Activated gamma-delta T cell treated with Interleukin-2 at 50 U/mL for 16 hours (primary cell): Measurements from ENCODE around the gene PCDHGB3.
"Not testable (repeated sequence)": the region's sequence is repeated elsewhere in the genome, so short reads cannot be mapped to it uniquely, and the experiment has no call there.

Source experiments
- DNase-seq: peaks from one replicate; pipeline ENCODE4 v3.0.0-alpha.2; 2020

The PCDHGB3 gene

GRCh38 chr5:141359790-141360426 is 10.1 kb upstream of the PCDHGB3 start, which contains the start of gene PCDHGB2:
Gene PCDHGB2 (plus strand): TSS chr5:141359994. CDS start chr5:141360136, 142 bp downstream.
- no peak for DNase-seq

DNA sequence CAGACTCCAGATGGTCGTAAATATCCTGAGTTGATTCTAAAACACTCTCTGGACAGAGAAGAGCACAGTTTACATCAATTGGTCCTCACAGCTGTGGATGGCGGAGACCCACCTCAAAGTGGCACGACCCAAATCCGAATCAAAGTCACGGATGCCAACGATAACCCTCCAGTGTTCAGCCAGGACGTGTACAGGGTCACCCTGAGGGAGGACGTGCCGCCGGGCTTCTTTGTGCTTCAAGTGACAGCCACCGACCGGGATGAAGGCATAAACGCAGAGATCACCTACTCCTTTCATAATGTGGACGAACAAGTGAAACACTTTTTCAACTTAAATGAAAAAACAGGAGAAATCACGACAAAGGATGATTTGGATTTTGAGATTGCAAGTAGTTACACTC is 9.4 kb upstream of the PCDHGB3 start:
- no peak for DNase-seq

- no peak for DNase-seq
Measured at GRCh38 chr5:141362719-141363118, 7.3 kb upstream of the PCDHGB3 start.

GRCh38 chr5:141363952-141364660 is 5.9 kb upstream of the PCDHGB3 start, which contains the start of gene PCDHGA5:
Gene PCDHGA5 (plus strand): TSS chr5:141364162. CDS start chr5:141364331, 169 bp downstream.
- DNase-seq: no peak

DNA sequence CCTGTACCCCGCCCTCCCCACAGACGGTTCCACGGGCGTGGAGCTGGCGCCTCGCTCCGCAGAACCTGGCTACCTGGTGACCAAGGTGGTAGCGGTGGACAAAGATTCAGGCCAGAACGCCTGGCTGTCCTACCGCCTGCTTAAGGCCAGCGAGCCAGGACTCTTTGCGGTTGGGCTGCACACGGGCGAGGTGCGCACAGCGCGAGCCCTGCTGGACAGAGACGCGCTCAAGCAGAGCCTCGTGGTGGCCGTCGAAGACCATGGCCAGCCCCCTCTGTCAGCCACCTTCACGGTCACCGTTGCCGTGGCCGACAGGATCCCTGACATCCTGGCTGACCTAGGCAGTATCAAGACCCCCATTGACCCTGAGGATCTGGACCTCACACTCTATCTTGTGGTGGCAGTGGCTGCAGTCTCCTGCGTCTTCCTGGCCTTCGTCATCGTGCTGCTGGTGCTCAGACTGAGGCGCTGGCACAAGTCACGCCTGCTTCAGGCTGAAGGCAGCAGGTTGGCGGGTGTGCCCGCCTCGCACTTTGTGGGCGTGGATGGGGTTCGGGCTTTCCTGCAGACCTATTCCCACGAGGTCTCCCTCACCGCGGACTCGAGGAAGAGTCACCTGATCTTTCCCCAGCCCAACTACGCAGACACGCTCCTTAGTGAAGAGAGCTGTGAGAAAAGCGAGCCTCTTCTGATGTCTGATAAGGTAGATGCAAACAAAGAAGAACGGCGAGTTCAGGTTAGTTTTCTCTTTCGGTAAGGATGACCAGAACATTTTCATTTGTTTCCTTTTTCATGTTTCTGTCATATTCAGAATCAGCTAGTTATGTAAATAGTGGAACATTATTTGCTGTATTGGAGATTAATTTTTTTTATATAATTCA is 3.8 kb upstream of the PCDHGB3 start:
- no peak for DNase-seq

- DNase-seq: no peak
Measured at GRCh38 chr5:141371572-141372475, 1.8 kb downstream of the PCDHGB3 start.

DNA sequence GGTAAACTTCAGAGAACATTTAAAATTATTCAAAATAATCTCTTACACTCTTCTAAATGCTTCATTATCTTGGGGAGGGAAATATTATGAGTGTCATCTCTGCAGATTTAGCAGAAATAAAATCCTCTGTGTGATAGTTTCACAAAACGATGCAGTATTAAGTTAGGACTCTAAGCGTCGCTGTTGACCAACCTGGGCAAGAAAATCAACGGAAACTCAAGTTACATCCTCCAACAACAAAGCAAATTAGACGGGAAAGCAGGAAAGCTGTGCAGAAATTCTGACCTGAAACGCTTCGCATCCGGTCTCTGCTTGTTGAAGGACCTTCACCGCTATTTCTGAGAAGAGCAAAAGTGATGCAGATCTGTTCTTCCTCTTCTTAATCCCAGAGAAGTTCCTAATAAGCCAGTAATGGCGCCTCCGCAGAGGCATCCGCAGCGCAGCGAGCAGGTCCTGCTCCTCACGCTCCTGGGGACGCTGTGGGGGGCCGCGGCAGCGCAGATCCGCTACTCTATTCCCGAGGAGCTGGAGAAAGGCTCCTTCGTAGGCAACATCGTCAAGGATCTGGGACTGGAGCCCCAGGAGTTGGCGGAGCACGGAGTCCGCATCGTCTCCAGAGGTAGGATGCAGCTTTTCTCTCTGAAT is 3.8 kb downstream of the PCDHGB3 start, which contains the start of gene PCDHGA6:
Gene PCDHGA6, plus strand, starts transcription at position 219 of the 645 bp plus-strand sequence. Its CDS starts 193 bp downstream, at position 412.
- no peak for DNase-seq

- no peak for DNase-seq
Measured at GRCh38 chr5:141374627-141375026, 4.6 kb downstream of the PCDHGB3 start.

GRCh38 chr5:141375444-141376155 is 5.6 kb downstream of the PCDHGB3 start:
- DNase-seq: not testable (repeated sequence)

GRCh38 chr5:141382469-141383294 is 12.6 kb downstream of the PCDHGB3 start, which contains the start of gene PCDHGA7:
Gene PCDHGA7 (plus strand): TSS chr5:141382742. CDS start chr5:141382900, 158 bp downstream.
- DNase-seq: no peak

- no peak for DNase-seq
Measured at GRCh38 chr5:141383345-141383744, 13.3 kb downstream of the PCDHGB3 start.

- no peak for DNase-seq
Measured at GRCh38 chr5:141384471-141385267, 14.6 kb downstream of the PCDHGB3 start.

DNA sequence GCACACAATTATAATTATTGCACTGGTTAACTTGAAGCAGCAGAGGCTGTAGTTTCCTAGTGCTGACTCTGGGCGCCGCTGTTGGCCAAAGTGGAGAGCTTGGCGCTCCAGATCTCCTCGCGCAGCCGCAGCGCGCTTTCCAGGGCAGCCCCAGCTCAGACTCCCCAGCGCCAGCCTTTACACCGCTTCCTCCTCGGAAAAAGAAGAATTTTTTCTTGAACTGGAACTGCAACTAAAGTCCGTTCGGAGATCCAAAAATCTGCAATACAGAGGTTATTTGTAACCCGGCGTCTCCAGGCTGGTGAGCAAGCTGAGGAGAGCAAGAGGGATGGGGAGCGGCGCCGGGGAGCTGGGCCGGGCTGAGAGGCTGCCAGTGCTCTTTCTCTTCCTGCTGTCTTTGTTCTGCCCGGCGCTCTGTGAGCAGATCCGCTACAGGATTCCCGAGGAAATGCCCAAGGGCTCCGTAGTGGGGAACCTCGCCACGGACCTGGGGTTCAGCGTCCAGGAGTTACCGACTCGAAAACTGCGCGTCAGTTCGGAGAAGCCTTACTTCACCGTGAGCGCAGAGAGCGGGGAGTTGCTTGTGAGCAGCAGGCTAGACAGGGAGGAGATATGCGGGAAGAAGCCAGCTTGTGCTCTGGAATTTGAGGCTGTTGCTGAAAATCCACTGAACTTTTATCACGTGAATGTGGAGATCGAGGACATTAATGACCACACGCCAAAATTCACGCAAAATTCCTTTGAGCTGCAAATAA is 17.7 kb downstream of the PCDHGB3 start, which contains the start of gene PCDHGB4:
Gene PCDHGB4, plus strand, starts transcription at position 142 of the 755 bp plus-strand sequence. Its CDS starts 187 bp downstream, at position 329.
- DNase-seq: not testable (repeated sequence)

GRCh38 chr5:141388661-141389060 is 18.6 kb downstream of the PCDHGB3 start:
- DNase-seq: no peak

DNA sequence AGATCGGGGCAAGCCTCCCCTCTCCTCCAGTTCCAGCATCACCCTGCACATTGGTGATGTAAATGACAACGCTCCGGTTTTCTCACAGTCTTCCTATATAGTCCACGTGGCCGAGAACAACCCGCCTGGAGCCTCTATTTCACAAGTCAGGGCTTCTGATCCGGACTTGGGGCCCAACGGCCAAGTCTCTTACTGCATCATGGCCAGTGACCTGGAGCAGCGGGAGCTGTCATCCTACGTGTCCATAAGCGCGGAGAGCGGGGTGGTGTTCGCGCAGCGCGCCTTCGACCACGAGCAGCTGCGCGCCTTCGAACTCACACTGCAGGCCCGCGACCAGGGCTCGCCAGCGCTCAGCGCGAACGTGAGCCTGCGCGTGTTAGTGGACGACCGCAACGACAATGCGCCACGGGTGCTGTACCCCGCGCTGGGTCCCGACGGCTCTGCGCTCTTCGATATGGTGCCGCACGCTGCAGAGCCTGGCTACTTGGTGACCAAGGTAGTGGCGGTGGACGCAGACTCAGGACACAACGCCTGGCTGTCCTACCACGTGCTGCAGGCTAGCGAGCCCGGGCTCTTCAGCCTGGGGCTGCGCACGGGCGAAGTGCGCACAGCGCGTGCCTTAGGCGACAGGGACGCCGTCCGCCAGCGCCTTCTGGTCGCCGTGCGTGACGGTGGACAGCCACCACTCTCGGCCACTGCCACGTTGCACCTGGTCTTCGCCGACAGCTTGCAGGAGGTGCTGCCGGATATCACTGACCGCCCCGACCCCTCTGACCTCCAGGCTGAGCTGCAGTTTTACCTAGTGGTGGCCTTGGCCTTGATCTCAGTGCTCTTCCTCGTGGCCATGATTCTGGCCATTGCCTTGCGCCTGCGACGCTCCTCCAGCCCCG is 19.4 kb downstream of the PCDHGB3 start:
- DNase-seq: no peak

GRCh38 chr5:141392429-141393198 is 22.6 kb downstream of the PCDHGB3 start, which contains the start of gene PCDHGA8:
Gene PCDHGA8 (plus strand): TSS chr5:141392633. CDS start chr5:141392814, 181 bp downstream.
- no peak for DNase-seq
